Stimulated activated CD4-positive, alpha-beta T cell treated with anti-CD3 and anti-CD28 coated beads, Interleukin-2, amount 100 ng/mL, for 4 hours (primary cell): ENCODE data around the gene RPL10.
A peak's percentile ranks its signal among the peaks of the same experiment; 100 is the strongest.

Source experiments
- DNase-seq: peaks from one replicate; pipeline ENCODE4 v3.0.0-alpha.2; 2020; ENCODE audit warnings: low read depth

RPL10 gene

GRCh38 chrX:154397888-154398667 lies at the start of gene RPL10:
Gene RPL10 (plus strand): TSS chrX:154398377. CDS start chrX:154398520, 143 bp downstream.
- DNase-seq = peak; percentile 83

DNA sequence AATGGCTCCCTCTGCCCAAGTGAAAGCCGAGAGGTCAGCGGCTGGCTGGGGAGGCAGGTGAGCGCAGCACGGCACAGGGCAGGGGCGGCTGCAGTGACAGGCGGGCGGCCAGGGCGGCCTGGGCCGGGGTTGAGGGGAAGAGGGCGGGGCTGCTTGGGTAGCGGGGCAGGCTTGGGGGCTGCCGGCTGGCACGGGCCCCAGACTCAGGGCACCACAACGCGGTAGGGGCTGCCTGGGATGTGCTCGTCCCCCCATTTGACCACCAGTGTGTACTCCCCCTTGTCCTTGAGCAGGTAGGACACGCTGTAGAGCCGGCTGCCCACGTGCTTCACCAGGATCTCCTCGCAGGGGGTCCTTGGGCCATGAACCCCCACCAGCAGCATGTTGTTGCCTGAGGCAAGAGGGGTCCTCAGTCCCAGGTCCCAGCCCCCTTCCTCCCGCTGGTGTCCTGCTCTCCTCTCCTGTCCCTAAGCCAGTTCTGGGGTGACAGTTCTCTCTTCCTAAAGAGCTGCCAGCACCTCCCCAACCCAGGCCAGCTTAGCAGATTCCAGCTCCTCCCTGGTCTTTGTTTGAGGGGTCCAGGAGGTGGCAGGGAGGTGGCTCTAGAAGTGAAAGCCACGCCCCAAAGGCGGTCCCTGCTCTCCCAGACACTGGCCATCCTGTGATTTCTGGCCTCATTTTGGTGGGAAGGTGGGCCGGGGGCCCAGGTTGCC lies 49.4 kb upstream of the RPL10 start:
- no peak for DNase-seq

DNA sequence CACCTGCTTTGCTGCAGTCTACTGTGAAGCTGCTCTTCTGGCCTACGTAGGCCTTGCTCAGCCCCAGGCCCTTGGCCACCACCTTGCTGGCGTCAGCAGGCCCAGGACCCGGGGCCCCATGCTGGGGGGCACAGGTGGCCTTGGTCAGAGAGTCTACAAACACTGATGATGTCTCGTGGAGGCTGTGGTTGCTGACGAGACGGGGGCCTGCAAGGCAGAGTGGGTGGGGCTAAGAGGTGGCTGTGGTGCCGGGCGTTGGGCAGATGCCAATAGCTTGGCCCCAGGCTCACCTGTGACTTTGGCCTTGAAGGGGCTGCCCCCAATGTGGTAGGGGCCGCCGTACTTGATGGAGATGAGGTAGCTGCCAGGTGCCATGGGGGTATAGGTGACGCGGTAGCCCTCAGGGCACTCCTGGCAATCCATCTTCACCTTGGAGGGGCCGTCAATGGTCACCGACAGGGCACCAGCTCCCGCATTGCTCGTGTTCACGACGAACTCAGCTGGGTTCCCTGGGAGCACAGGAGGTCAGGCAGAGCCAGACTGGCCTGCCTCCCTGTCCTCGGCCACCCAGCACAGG lies 48.7 kb upstream of the RPL10 start:
- DNase-seq = no peak

GRCh38 chrX:154349979-154350378 lies 48.2 kb upstream of the RPL10 start:
- no peak for DNase-seq

DNA sequence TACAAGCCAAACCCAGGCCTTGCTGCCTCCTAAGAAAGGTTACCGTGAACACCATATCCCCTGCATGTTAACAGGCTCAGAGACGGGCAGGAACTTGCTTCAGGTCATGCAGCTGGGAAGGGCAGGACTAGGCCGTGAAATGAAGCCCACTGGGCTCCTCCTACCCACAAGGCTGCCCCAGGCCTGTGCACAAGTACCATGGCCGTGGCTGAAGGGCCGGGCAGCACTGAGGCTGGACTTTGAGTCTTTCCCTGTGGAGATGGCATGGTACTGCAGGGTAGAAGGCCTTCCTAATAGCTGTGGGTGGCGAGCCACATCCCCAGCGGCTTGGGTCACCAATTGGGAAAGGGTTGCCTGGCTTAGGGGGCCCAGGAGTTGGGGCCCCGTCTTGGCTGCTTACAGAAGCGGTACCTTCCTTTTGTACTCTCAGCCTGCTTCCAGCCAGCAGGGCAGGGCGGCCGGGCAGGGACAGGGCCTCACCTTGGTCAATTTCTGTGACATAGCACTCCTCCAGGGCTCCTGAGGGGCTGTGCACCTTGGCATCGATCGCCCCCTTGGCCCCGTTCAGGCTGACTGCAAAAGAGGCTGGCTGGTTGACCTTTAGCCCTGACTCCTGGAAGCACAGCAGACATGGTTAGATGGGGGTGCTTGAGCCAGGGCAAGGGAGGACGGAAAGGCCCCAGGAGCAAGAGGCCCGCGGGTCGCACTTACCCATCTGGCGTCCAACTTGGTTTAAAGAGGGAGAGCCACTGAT lies 47.6 kb upstream of the RPL10 start:
- DNase-seq = no peak

- no peak for DNase-seq
These were observed 46.8 kb upstream of the RPL10 start for GRCh38 chrX:154351183-154352011.

DNA sequence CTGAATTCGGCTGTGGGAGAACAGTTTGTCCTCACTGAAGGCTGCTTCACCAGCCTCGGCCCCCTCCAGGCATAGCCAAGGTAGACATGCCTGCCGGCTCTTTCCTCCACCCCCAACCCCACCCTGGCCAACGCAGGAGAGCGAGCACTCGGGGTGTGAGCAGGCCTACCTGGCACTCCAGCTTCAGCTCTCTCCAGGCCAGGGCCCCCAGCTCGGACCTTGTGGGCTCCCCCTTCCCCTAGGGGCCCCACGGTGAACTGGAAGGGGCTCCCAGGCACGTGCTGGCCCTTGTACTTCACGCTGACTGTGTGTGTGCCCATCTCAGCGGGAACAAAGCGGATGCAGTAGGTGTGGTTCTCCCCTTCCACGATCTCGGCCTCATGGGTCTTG lies 46.2 kb upstream of the RPL10 start:
- no peak for DNase-seq

DNA sequence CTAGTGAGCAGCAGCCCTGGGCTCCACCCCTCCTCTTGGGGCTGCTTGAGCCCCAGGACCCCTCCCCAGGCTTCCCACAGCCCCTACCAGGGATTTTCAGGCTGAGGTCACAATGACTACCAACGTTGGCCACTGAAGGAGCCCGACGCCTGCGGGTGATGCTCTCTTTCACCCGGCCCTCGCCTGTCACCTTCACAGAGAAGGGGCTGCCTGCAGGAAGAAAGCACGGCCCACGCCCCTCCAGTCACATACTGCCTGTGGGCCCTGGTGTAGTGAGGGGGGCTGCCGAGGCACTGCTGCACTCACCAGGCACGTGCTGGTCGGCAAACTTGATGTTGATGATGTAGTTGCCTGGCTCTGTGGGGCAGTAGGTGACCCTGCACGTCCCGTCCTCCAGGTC lies 45.7 kb upstream of the RPL10 start:
- no peak for DNase-seq

DNA sequence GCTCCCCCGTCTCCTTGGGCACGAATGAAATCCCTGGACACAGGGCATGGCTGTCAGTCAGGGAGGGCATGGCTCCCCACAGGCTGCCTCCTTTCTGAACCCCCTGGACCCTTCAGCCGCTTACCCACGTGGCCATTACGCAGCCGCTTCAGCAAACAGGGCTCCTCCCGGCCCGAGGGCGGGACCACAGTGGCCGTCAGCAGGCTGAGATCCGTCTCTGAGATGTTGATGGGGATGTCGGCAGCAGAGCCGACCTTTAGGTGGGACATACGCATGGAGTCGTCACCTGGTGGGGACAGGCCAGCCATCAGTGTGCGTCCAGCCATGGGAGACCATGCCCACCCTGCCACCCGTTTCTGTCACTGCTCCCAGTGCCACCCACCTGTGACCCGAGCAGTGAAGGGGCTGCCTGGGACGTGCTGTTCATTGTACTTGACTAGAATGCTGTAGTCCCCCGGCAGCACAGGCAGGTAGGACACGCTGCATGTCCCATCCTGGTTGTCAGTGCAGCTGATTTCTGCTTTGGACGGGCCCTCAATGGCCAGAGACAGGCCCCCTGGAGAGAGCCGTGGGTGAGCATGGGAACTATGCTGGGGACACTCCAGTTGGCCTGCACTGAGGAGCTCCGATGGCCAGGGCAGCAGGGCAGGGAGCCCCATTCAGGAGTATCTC lies 44.9 kb upstream of the RPL10 start:
- no peak for DNase-seq

- no peak for DNase-seq
These were observed 44.2 kb upstream of the RPL10 start for GRCh38 chrX:154354013-154354412.

DNA sequence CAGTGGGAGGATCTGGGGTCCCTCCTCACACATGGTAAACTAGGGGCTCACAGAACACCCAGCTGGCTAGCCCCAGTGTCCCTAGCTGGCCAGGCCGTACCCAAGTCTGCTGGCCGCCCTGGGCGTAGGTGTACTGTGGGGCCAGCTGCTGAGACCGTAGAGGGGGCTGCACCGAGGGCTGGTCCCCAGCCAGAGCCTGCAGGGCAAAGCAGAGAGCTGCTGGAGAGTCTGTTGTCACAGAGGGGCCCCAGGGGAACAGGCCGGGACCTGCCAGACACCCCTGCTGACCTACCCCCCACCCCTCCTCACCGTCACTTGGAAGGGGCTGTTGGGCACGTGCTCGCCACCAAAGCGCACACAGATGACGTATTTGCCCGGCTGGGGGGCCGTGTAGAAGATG lies 43.7 kb upstream of the RPL10 start:
- no peak for DNase-seq

DNA sequence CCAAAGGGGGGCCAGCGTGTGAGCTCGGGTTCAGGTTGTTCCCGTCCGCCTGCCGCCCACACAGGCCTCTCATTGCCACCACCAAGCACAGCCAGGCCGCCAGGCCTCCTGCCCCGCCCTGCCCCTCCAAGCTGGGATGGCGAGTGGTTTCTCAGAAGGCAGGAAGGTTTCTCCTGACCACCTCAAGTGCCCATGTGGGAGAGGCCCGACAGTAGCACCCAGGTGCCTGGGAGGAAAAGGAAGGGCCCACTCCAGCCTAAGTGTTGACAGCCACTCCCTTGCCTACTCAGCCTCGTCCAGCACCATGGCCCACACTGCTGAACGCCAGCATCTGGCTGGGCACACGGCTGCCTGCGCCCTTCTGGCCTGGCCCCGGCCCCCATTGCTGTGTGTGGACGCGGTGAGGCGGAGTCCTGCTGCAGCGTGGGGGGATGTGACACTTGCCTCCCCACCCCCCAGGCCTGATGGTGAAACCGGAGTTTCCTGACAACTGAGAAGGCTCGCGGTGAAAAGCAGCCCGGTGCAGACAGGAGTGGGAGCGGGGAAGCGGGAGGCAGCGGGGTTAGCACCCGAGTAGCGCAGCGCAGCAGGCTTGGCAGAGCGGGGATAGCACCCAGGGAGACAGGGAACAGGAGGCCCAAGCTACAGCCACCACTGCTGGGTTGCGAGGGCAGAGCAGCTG lies 42.9 kb upstream of the RPL10 start:
- DNase-seq = no peak

DNA sequence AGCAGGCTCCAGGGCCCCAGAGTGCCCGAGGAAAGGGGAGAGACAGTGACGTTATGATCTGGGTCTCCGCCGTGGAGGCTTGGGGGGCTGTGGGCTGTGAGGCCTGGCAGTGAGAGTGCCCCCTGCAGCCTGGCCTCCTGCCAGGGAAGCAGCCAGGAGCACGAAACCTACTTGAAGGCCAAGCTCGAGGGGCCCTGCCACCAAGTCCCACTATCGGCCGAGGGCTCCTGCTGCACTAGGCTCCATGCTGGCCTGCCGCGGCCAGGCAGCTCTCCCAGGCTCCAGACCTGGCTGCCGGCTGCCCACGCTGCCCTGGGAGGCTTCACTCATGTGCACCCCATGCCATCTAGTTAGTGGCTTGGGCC lies 42.4 kb upstream of the RPL10 start:
- DNase-seq = no peak

DNA sequence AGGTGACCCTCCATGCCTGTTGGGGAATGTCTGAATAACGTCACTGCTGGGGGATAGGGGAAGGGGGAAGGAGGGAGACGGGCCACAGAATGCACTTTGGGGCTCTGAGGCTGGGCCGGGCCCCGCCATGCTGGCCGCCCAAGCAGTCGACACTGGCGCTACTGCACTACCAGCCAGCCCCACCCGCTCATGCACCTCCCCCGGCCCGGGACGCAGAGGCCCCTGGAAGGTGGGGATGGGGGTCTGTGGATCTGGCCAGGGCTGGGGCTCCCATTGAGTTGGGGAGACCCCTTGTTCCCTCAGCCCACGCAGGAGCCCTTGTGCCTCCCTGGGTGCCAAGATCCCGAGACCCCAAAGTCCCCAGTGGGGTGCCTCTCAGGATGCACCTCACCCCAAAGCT lies 41.6 kb upstream of the RPL10 start:
- DNase-seq = no peak

DNA sequence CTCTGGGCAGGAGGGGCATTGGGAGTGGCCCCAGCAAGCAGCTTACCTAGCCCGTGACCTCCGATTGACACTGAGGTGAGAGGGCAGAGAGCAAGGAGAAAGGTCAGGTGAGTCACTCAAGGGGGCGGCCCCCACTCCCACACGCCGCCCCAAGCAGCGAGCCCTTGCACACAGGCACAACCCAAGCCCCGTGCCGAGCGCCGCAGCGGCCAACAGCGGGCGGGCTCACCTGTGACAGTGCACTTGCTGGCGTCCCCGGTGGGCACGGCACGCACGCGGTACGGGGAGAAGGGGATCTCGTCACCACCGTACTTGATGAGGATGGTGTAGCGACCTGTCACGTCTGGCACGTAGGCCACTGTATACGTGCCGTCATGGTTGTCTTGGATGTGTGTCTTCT lies 41.0 kb upstream of the RPL10 start:
- DNase-seq = no peak

DNA sequence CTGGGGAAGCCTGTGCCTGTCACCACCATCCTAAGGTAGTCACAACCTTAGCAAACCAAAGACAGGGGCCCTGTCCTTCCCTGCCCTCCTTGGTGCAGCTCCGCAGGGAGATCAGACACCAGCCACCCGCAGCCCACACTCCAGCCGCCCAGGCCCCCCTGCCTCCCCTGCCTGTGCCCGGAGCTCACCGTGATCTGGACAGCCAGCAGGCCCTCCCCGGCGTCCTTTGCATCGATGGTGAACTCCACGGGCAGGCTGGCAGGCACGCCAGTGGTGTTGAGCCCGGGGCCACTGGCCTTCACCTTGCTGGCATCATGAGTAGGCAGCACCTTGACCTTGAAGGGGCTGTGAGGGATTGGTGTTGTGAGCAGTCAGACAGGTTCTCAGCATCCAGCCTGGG lies 40.2 kb upstream of the RPL10 start:
- no peak for DNase-seq

GRCh38 chrX:154358829-154359228 lies 39.3 kb upstream of the RPL10 start:
- no peak for DNase-seq

DNA sequence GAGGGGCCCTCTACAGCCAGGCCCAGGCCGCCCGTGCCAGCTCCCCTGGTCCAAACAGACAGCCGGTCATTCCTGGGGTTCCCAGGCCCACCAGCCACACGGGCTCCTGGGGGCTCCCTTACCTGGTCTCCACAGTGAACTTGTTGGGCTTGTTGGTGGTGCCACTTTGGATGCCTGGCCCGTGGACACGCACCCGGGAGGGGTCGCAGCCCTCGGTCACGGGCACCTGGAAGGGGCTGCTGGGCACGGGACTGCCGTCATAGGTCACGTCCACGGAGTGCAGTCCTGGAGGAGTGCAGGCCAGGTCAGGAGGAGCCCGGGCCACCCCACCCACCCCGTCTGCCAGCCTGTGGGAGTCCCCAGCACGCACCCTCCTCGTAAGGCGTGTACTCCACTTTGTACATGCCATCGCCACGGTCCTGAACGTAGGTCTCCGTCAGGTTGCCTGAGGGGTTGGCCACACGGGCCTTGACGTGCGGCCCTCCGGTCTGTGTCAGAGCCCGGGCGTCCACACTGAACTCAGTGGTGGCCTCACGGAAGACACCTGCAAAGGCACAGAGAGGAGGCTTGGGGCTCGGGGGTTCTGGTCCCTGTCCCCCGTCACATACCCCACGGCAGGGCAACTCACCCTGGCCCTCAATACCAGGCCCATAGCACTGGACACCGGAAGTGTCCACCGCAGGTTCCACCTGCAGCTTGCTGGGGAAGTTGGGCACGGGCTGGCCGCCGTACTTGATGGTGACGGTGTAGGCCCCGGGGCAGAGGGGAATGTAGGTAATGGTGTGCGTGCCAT lies 38.6 kb upstream of the RPL10 start:
- DNase-seq = no peak

- DNase-seq = no peak
These were observed 37.9 kb upstream of the RPL10 start for GRCh38 chrX:154360155-154360713.
